GM12873 (cell line): ENCODE data around the gene GOT1.

Source experiments
- TF ChIP-seq, protein P1 (sequence below): IDR thresholded peaks from 2 replicates; pipeline ENCODE4 v1.5.1; 2012; ENCODE audit warnings: low read depth, mild to moderate bottlenecking, moderate library complexity, low read length, control low read depth; ENCODE audit not compliant: insufficient read depth; ENCODE audit errors: missing control alignments

GOT1 gene

DNA sequence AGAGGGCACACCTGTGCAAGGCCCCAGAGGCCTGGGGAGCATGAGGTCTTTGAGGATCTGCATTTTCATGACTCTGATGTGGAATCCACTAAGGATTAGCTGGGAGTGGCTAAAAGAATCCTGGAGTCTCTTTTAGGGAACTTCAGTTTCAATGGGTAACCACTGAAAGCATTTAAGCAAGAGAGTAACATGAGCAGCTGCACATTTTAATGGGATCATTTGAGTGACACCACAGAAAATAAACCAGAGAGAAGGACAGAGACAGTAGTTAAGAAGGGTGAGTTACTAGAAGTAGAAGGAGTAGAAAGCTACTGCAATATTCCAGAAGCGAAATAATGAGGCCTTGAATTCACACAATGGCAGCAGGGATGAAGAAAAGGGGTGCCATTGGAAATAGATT lies 5.2 kb downstream of the GOT1 start:
- TF ChIP-seq, protein P1, sequence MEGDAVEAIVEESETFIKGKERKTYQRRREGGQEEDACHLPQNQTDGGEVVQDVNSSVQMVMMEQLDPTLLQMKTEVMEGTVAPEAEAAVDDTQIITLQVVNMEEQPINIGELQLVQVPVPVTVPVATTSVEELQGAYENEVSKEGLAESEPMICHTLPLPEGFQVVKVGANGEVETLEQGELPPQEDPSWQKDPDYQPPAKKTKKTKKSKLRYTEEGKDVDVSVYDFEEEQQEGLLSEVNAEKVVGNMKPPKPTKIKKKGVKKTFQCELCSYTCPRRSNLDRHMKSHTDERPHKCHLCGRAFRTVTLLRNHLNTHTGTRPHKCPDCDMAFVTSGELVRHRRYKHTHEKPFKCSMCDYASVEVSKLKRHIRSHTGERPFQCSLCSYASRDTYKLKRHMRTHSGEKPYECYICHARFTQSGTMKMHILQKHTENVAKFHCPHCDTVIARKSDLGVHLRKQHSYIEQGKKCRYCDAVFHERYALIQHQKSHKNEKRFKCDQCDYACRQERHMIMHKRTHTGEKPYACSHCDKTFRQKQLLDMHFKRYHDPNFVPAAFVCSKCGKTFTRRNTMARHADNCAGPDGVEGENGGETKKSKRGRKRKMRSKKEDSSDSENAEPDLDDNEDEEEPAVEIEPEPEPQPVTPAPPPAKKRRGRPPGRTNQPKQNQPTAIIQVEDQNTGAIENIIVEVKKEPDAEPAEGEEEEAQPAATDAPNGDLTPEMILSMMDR = no peak

DNA sequence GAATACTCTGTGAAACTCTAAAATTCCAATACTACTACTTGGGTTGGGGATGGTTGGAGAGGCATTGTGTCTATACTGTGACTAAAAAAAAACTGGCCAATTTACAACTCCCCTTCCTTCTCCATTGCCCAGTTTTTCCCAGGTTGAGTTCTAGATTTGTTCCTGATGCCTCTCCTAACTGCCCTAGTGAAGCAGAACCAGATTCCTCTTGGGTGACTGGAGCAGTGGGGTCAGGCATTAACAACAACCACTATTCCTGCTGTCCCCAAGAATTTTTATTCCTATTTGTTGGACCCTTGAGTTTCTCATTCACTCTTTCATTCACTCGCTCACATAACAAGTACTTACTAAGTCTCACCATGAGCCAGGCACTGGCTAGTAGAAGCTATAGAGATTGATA lies 5.8 kb downstream of the GOT1 start:
- TF ChIP-seq, protein P1 = no peak

DNA sequence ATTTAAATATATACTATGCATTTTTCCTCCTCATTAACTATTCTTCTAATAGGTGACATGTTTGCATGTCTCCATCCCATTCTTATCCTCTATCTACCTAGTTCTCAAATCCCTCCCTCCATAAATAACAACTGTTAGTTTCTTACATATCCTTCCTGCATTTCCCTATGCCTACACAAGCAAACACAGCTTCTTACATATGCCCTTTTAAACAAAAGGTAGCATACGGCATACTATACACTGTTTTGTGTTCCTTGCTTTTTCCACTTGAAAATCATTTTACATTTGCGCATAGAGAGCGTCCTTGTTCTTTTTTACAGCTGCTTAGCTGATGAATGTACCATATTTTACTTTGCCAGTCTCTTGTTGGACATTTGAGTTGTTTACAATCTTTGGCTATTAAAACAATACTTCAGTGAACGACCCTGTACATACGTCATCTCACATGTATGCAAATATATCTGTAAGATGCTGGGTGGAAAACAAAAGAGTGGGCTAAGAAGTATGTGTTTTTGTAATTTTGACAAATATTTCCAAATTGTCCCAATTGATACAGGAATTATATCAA lies 7.8 kb downstream of the GOT1 start:
- TF ChIP-seq, protein P1 = no peak

DNA sequence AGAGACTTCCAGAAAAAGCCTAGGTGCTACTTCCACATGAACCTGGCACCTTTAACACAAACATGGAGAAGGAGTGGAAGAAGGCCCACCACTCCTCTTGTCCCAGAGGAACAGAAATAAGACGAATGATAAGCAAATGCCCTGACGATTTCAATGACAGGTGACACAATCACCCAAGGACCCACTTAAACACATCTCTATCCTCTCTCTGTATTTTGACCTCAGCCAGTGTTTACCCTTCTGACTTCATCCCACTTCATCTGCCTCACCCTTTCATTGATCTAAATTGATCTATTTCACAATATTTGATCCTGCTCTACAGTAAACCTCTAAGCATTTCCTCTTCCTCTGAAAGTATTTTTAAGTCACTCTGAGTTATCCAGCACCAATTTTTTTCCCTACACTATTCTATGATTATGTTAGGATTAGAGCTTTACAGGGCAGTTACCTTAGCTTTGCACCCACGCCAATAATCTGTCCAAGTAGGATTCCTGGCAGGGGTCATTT lies 9.1 kb downstream of the GOT1 start:
- TF ChIP-seq, protein P1 = no peak

DNA sequence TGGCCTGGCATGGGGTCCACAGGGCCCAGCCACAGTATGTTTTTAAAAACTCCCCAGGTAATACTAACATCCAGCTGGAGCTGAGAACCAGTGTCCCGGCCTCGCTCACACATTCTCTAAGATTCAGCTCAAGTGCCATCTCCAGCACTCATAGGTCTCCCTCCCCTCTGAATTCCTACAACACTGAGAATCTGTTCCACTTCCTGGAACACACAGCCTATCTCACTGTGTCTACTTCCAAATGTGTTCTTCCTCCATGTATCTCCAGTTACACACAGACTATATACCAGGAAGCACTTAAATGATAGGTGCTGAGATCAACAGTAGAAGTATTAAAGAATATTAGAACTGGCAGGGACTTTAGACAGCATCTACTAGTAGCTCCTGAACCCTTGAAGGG lies 10.7 kb downstream of the GOT1 start:
- TF ChIP-seq, protein P1 = no peak

DNA sequence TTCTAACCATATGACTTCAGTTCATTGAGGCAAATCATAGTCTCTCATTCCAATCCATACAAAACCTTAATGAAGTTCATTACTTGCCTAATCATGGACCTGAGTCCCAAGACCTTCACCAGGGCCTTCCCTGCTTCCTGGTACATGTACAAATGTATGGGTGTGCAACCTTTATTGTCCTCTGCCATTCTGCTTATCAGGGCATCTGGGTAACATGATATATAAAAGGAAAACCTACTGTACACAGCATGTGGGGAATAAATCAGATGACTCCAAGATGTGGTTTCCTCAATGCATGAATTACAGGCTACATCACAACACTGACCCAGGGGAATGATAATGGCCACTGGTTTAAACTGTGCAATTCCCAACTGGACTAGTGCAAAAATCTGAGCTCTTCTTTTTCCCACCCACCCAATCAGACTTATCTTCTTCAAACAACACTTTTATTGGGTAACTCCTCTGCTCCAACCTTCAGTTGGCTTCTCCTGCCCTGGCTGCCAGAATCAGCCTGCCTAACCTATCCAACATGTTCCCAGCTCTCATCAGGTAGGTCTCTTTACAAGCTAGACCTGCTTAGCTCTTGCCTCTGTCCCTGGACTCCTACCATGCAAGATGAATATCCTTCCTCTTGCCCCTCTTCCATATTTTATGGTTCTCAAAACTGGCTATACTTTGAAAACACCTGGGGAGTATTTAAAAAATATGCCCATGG lies 11.4 kb downstream of the GOT1 start:
- TF ChIP-seq, protein P1 = no peak

DNA sequence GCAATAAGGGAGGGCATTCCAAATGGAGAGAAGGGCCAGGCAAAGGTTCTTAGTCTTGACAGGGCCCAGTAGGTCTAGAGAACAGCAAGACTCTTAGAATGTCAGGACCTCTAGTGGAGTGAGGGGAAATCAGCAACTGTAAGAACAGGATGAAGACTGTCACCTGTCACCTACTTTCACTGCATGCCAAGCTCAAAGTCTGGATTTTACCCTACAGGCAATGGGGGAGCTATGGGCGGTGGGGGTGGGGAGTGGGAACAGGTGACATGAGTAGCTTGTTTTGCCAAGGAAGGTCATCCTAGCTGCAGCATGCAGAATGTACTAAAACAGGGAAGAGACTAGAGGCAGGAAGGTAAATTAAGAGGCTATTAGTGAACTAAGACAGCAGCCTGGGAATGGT lies 18.3 kb downstream of the GOT1 start:
- TF ChIP-seq, protein P1 = peak; percentile 31
